Neural progenitor cell (in vitro differentiated cells): Measurements from ENCODE around the gene GNAT3. TPM values are rescaled to one million over a fixed set of nuclear protein-coding genes. Genes with fewer than 3 reads are reported as not detected.

ENCODE experiments used
- DNase-seq: peaks from one replicate; pipeline ENCODE4 v3.0.0-alpha.2; 2016; ENCODE audit warnings: low spot score
- H2AFZ ChIP-seq: fragments of 200-600 bp; sonication (generic); replicated peaks from 2 replicates; pipeline ENCODE4 v1.6.1; 2016; ENCODE audit warnings: antibody characterized with exemption
- H3F3A ChIP-seq: fragments of 200-600 bp; sonication (generic); 2 replicates; pipeline ENCODE4 v1.6.1; 2016; ENCODE audit warnings: antibody characterized with exemption, low read depth
- H3K27ac ChIP-seq: fragments of 200-600 bp; sonication (generic); 2 replicates; pipeline ENCODE4 v1.5.1; 2016; ENCODE audit warnings: mild to moderate bottlenecking
- H3K27me3 ChIP-seq: fragments of 200-600 bp; sonication (generic); 2 replicates; pipeline ENCODE4 v1.6.1; 2016; ENCODE audit warnings: mild to moderate bottlenecking, moderate library complexity
- H3K36me3 ChIP-seq: fragments of 200-600 bp; sonication (generic); 2 replicates; pipeline ENCODE4 v1.5.1; 2016
- H3K4me1 ChIP-seq: fragments of 200-600 bp; sonication (generic); 2 replicates; pipeline ENCODE4 v1.6.1; 2016; ENCODE audit warnings: mixed run types
- H3K4me2 ChIP-seq: fragments of 200-600 bp; sonication (generic); 2 replicates; pipeline ENCODE4 v1.6.1; 2016
- H3K4me3 ChIP-seq: fragments of 200-600 bp; sonication (generic); 2 replicates; pipeline ENCODE4 v1.5.1; 2016
- H3K79me2 ChIP-seq: fragments of 200-600 bp; sonication (generic); 2 replicates; pipeline ENCODE4 v1.6.1; 2016; ENCODE audit warnings: low read depth
- H3K9ac ChIP-seq: fragments of 200-600 bp; sonication (generic); 2 replicates; pipeline ENCODE4 v1.6.1; 2016
- H3K9me3 ChIP-seq: fragments of 200-600 bp; sonication (generic); 2 replicates; pipeline ENCODE4 v1.5.1; 2016; ENCODE audit warnings: low read depth
- H4K20me1 ChIP-seq: fragments of 200-600 bp; sonication (generic); 2 replicates; pipeline ENCODE4 v1.6.1; 2016; ENCODE audit warnings: low read depth
- H3K27ac Mint-ChIP-seq: 3 replicates; pipeline ENCODE4 v1.8.0; 2021; ENCODE audit warnings: mixed read lengths
- H3K27me3 Mint-ChIP-seq: 2 replicates; pipeline ENCODE4 v1.8.0; 2022; ENCODE audit warnings: low read depth, mild to moderate bottlenecking, inconsistent platforms, moderate library complexity, mixed read lengths; ENCODE audit not compliant: insufficient read depth
- H3K36me3 Mint-ChIP-seq: 3 replicates; pipeline ENCODE4 v1.8.0; 2021; ENCODE audit warnings: mixed read lengths
- H3K4me1 Mint-ChIP-seq: 3 replicates; pipeline ENCODE4 v1.8.0; 2021; ENCODE audit warnings: mixed read lengths
- H3K4me3 Mint-ChIP-seq: 3 replicates; pipeline ENCODE4 v1.8.0; 2021; ENCODE audit warnings: mild to moderate bottlenecking, moderate library complexity, mixed read lengths
- H3K9me3 Mint-ChIP-seq: 3 replicates; pipeline ENCODE4 v1.8.0; 2020; ENCODE audit warnings: mixed read lengths
- CTCF ChIP-seq: fragments of 200-600 bp; sonication (generic); IDR thresholded peaks from 2 replicates; pipeline ENCODE4 v1.5.1; 2017; ENCODE audit warnings: antibody characterized with exemption, mild to moderate bottlenecking
- EZH2 ChIP-seq: fragments of 200-600 bp; sonication (generic); IDR thresholded peaks from 2 replicates; pipeline ENCODE4 v1.6.1; 2017; ENCODE audit warnings: antibody characterized with exemption, mild to moderate bottlenecking, moderate library complexity
- EZH2phosphoT487 ChIP-seq: fragments of 200-600 bp; sonication (generic); IDR thresholded peaks from 2 replicates; pipeline ENCODE4 v1.6.1; 2017; ENCODE audit warnings: antibody characterized with exemption
- total RNA-seq: library from RNA; depleted of rRNA; stranded (reverse); fragments of >200 nt; gene quantifications from 2 replicates; pipeline ENCODE4 v1.2.3, GENCODE V29; 2015; ENCODE audit warnings: low replicate concordance

Gene GNAT3
- total RNA-seq, 1 donor from 2014 or later: not detected

- Mint-ChIP-seq H3K36me3 (no peaks in the 10 kb centered on the region), H3K9me3 (no peaks in the 10 kb centered on the region), H3K4me1 (peaks cover 2% of the 10 kb centered on the region), H3K27me3 (no peaks in the 10 kb centered on the region), H3K4me3 (no peak overlapping the region), H3K27ac (no peak overlapping the region)
- no peaks in the 10 kb centered on the region for H4K20me1 ChIP-seq
- peaks cover 11% of the 10 kb centered on the region for H3K4me1 ChIP-seq
- no peak overlapping the region for H3K9ac ChIP-seq
- H3K79me2 ChIP-seq: no peaks in the 10 kb centered on the region
- no peak overlapping the region for H2AFZ ChIP-seq
- H3K27ac ChIP-seq: no peak overlapping the region
- TF ChIP-seq EZH2: no peak
- TF ChIP-seq CTCF: no peak
- no peak for TF ChIP-seq EZH2phosphoT487
- no peak overlapping the region for H3K4me3 ChIP-seq
- no peak for DNase-seq
- no peak overlapping the region for H3K4me2 ChIP-seq
- H3K27me3 ChIP-seq: no peaks in the 10 kb centered on the region
- no peaks in the 10 kb centered on the region for H3F3A ChIP-seq
- no peaks in the 10 kb centered on the region for H3K36me3 ChIP-seq
- H3K9me3 ChIP-seq: no peaks in the 10 kb centered on the region
Measured at GRCh38 chr7:80417211-80417793, 94.6 kb downstream of the GNAT3 start.

GRCh38 chr7:80415522-80415921 is 96.3 kb downstream of the GNAT3 start:
- no peak overlapping the region for H3K4me3 Mint-ChIP-seq
- Histone ChIP-seq H3K27ac (no peak overlapping the region), H2AFZ (no peak overlapping the region), H3K4me3 (no peak overlapping the region), H3K4me1 (peaks cover 16% of the 10 kb centered on the region), H3K4me2 (no peak overlapping the region), H3K9ac (no peak overlapping the region), H3K79me2 (no peaks in the 10 kb centered on the region), H3K36me3 (no peaks in the 10 kb centered on the region), H3F3A (no peaks in the 10 kb centered on the region), H4K20me1 (no peaks in the 10 kb centered on the region), H3K27me3 (no peaks in the 10 kb centered on the region), H3K9me3 (no peaks in the 10 kb centered on the region)
- H3K4me1 Mint-ChIP-seq: peaks cover 4% of the 10 kb centered on the region
- DNase-seq: no peak
- TF ChIP-seq CTCF: no peak
- no peak for TF ChIP-seq EZH2phosphoT487
- TF ChIP-seq EZH2: no peak
- H3K9me3 Mint-ChIP-seq: no peaks in the 10 kb centered on the region
- no peaks in the 10 kb centered on the region for H3K27me3 Mint-ChIP-seq
- H3K27ac Mint-ChIP-seq: no peak overlapping the region
- no peaks in the 10 kb centered on the region for H3K36me3 Mint-ChIP-seq

GRCh38 chr7:80415114-80415513 is 96.8 kb downstream of the GNAT3 start:
- Histone ChIP-seq H3K9ac (no peak overlapping the region), H2AFZ (no peak overlapping the region), H3K9me3 (no peaks in the 10 kb centered on the region), H3K4me2 (no peak overlapping the region), H3K4me3 (no peak overlapping the region), H3K27me3 (no peaks in the 10 kb centered on the region), H3K79me2 (no peaks in the 10 kb centered on the region), H3K4me1 (peaks cover 16% of the 10 kb centered on the region), H3K36me3 (no peaks in the 10 kb centered on the region), H4K20me1 (no peaks in the 10 kb centered on the region), H3F3A (no peaks in the 10 kb centered on the region), H3K27ac (no peak overlapping the region)
- Mint-ChIP-seq H3K9me3 (no peaks in the 10 kb centered on the region), H3K27me3 (no peaks in the 10 kb centered on the region), H3K27ac (no peak overlapping the region), H3K4me3 (no peak overlapping the region), H3K36me3 (no peaks in the 10 kb centered on the region), H3K4me1 (peaks cover 4% of the 10 kb centered on the region)
- DNase-seq: no peak
- no peak for TF ChIP-seq CTCF
- no peak for TF ChIP-seq EZH2
- no peak for TF ChIP-seq EZH2phosphoT487
